Mucosa of descending colon (tissue), 3 donors: Measurements from ENCODE around the gene SLC26A8. TPM values are rescaled to one million over a fixed set of nuclear protein-coding genes. Genes with fewer than 3 reads are reported as not detected.
A peak's percentile ranks its signal among the peaks of the same experiment; 100 is the strongest.

ENCODE experiments used
- ATAC-seq: fragments of 200-7000 bp; cut with Tn5 transposase; one replicate; pipeline ENCODE4 v1.9.1; 2020; ENCODE audit warnings: mild to moderate bottlenecking, moderate library complexity
- DNase-seq, 3 donors: peaks; one replicate each; pipeline ENCODE4 v3.0.0-alpha.2; 2020
- H3K36me3 ChIP-seq: fragments of 200-600 bp; one replicate; pipeline ENCODE4 v1.8.0; 2021; ENCODE audit warnings: low read depth, mild to moderate bottlenecking
- H3K4me1 ChIP-seq: fragments of 200-600 bp; one replicate; pipeline ENCODE4 v1.8.0; 2021; ENCODE audit warnings: low read depth, mild to moderate bottlenecking
- H3K4me3 ChIP-seq: fragments of 200-600 bp; one replicate; pipeline ENCODE4 v1.8.0; 2021; ENCODE audit warnings: mild to moderate bottlenecking
- H3K9me3 ChIP-seq: fragments of 200-600 bp; one replicate; pipeline ENCODE4 v1.8.0; 2021; ENCODE audit warnings: mild to moderate bottlenecking
- CTCF ChIP-seq: fragments of 200-600 bp; IDR thresholded peaks from one replicate; pipeline ENCODE4 v1.8.0; 2022; ENCODE audit warnings: antibody characterized with exemption, mild to moderate bottlenecking
- intact Hi-C, 2 donors: fragments of 100-400 bp; cut with DNase I in 1 of 2; cut with micrococcal nuclease in 1 of 2; formaldehyde crosslinking; loops; one replicate each; pipeline versions ENCODE4 v1.11.0 to v1.11.1; 2022; cut with DNase I, micrococcal nuclease
- total RNA-seq, 3 donors: library from RNA; stranded (reverse); fragmentation: NEBNext Ultra II Directional in 2 of 3; extraction: Animal tissue kit (Norgen Biotek cat#: 25700) in 2 of 3; gene quantifications; one replicate each; pipeline versions ENCODE4 v1.2.1 to v1.2.4, GENCODE V29; 2021 to 2023
- donor health status: DM: no; HTN: no; CAD: no; lungs with moderate emphysema.
- donor health status: DM: no; HTN: no; CAD: no.
- donor health status: DM: no; HTN: yes; CAD: no.

Gene SLC26A8
- total RNA-seq, 3 donors from 2014 or later: 0.28 to 1.0 (median 0.35) TPM

- TF ChIP-seq CTCF: no peak
- intact Hi-C loops: no loop called here
- Histone ChIP-seq H3K36me3 (no peaks in the 10 kb centered on the region), H3K9me3 (no peaks in the 10 kb centered on the region), H3K4me1 (peaks cover 23% of the 10 kb centered on the region), H3K4me3 (no peak overlapping the region)
- DNase-seq (no peak), ATAC-seq (peak; percentile 54)
Observed at GRCh38 chr6:35926509-35927215, 97.8 kb downstream of the SLC26A8 start.

- no peak overlapping the region for H3K4me3 ChIP-seq
- H3K36me3 ChIP-seq: no peaks in the 10 kb centered on the region
- ATAC-seq (no peak), DNase-seq (no peak)
- no peak for TF ChIP-seq CTCF
- H3K4me1 ChIP-seq: peaks cover 23% of the 10 kb centered on the region
- no peaks in the 10 kb centered on the region for H3K9me3 ChIP-seq
- intact Hi-C loops: no loop called here
Observed at GRCh38 chr6:35925961-35926360, 98.5 kb downstream of the SLC26A8 start.

- H3K9me3 ChIP-seq: no peaks in the 10 kb centered on the region
- no peaks in the 10 kb centered on the region for H3K36me3 ChIP-seq
- no peak for DNase-seq
- TF ChIP-seq CTCF: no peak
- no peak overlapping the region for H3K4me3 ChIP-seq
- H3K4me1 ChIP-seq: peaks cover 27% of the 10 kb centered on the region
- intact Hi-C loops: no loop called here
- no peak for ATAC-seq
Observed at GRCh38 chr6:35924146-35924545, 100.3 kb downstream of the SLC26A8 start.

- peaks cover 37% of the 10 kb centered on the region for H3K4me1 ChIP-seq
- peak in 1 of 3 donors; percentile 41 for DNase-seq
Observed at GRCh38 chr6:35922139-35922554, 102.3 kb downstream of the SLC26A8 start.

GRCh38 chr6:35920793-35921732, 103.4 kb downstream of the SLC26A8 start, which contains the start of gene SRPK1:
TSS of gene SRPK1 (minus strand) at chr6:35921098. CDS start at chr6:35921056, 42 bp downstream.
- peak; percentile 92 to 95 (median 94) for DNase-seq
- no peak for TF ChIP-seq CTCF
- ATAC-seq: peak; percentile 88
- H3K4me1 ChIP-seq: peaks cover 30% of the 10 kb centered on the region
- no peaks in the 10 kb centered on the region for H3K36me3 ChIP-seq
- intact Hi-C loops: no loop called here
- H3K9me3 ChIP-seq: no peaks in the 10 kb centered on the region
- H3K4me3 ChIP-seq: peak within 1 kb of the TSS; percentile 72

More at GRCh38 chr6:35922139-35922554, 102.3 kb downstream of the SLC26A8 start:
- Histone ChIP-seq H3K9me3 (no peaks in the 10 kb centered on the region), H3K36me3 (no peaks in the 10 kb centered on the region), H3K4me3 (no peak overlapping the region)
- intact Hi-C loops: no loop called here
- no peak for TF ChIP-seq CTCF
- ATAC-seq: peak; percentile 14
